Hematopoietic multipotent progenitor cell treated with erythropoietin and hydrocortisone succinate and interleukin-3 and kit ligand, for 8 days (in vitro differentiated cells): ENCODE data around the gene SH3BP4.

ENCODE experiments used
- DNase-seq: peaks from one replicate; pipeline ENCODE4 v3.0.0-alpha.2; 2015

Gene SH3BP4, protein sequence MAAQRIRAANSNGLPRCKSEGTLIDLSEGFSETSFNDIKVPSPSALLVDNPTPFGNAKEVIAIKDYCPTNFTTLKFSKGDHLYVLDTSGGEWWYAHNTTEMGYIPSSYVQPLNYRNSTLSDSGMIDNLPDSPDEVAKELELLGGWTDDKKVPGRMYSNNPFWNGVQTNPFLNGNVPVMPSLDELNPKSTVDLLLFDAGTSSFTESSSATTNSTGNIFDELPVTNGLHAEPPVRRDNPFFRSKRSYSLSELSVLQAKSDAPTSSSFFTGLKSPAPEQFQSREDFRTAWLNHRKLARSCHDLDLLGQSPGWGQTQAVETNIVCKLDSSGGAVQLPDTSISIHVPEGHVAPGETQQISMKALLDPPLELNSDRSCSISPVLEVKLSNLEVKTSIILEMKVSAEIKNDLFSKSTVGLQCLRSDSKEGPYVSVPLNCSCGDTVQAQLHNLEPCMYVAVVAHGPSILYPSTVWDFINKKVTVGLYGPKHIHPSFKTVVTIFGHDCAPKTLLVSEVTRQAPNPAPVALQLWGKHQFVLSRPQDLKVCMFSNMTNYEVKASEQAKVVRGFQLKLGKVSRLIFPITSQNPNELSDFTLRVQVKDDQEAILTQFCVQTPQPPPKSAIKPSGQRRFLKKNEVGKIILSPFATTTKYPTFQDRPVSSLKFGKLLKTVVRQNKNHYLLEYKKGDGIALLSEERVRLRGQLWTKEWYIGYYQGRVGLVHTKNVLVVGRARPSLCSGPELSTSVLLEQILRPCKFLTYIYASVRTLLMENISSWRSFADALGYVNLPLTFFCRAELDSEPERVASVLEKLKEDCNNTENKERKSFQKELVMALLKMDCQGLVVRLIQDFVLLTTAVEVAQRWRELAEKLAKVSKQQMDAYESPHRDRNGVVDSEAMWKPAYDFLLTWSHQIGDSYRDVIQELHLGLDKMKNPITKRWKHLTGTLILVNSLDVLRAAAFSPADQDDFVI

DNA sequence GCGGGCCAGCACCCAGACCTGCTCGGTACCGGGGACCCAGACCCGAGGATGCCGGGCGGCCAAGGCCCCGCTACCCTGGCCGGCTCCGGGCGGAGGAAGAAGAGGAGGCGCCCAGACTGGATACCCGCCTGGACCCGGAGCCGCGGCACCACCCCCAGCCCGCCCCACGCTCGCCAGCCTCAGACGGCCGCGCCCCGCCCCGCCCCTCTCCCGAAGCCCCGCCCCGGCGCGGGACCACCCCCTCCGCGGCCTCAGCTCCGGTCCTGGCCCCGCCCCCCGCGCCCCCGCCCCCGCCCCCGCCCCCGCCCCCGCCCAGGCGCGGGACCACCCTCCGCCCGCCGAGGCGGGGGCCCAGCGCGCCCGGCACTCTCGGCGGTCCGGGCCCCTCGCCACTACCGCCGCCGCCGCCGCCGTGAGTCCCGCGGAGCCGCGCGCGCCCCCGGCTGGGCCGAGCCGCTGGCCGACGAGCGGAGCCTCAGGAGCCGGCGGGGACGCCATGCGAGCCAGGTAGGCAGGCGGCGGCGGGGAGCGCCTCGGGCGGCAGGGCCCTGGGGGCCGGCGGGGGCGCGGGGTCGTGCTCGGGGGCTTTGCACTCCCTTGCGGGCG lies at the start of gene SH3BP4:
Gene SH3BP4, plus strand, starts transcription at position 354 of the 606 bp plus-strand sequence. CDS start 82,986 bp downstream, outside the sequence.
- DNase-seq: no peak

DNA sequence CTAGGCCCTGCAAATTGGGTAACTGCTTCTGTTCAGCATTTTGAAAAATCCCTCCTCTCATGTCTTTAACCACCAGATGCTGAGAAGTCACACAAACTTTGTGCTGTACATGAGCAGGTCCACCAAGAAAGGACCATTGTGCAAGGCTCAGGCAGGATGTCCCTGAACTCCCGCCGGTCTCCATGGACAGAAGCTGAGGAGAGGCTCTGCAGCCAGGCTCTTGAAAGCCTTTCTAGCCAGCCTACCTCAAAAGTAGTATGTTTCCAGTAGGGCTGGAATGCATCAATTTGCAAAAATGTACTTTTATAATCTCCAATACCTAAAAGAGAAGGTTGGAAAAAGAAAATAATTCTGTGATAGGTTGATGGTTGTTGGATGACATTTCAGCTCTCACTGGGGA lies 47.0 kb upstream of the SH3BP4 start:
- no peak for DNase-seq

DNA sequence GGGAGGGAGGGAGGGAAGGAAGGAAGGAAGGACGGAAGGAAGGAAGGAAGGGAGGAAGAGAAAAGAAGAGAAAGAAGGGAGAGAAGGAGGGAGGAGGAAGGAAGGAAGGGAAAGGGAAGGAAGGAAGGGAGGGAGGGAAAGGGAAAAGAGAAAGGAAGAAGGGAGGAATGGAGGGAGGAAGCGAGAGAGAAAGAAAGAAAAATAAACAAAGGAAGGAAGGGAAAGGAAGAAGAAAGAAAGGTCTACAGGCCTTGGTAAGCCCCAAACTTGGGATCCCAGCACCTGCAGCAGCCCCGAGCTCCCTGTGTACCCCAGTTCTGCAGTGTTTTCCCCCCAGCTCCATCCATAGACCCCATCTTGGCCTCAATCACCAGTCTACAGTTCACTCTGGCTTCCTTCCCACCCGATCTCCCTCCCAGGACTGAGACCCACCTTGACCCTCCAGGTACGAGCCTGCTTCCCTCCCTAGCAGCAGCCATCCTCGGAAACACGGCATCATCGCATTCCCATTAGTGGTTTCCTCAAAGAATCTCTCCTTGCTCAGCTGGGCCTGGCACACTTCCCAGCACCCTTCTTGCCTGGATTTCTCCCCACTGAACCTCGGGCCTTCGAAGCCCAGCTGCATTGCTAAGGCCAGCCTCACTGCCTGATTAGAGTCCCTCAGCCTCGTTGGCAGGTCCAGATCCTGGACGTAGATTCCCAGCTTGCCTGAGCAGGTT lies 46.1 kb upstream of the SH3BP4 start:
- no peak for DNase-seq

DNA sequence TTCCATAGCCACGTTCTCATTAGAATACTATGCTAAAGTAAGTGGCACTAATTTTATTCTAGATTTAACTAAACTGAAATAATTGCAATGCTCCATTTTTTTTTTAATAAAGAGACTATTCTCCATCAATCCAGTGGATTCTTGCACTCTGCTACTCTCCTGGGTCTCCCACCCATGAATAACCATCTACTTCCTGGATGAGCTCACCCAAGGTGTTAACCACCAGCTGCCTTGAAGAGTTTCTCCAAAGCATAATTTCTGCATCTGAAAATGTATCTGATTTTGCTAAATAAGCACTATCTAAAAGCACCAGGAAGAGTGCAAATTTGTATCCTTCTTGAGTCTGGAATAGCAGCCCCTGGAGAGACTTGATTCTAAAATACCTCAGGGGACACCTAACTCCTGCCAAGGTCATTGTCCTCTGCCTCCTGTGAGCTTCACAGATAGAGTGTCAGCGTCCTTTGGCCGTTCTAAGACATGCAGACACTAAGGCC lies 41.6 kb upstream of the SH3BP4 start:
- DNase-seq: no peak

DNA sequence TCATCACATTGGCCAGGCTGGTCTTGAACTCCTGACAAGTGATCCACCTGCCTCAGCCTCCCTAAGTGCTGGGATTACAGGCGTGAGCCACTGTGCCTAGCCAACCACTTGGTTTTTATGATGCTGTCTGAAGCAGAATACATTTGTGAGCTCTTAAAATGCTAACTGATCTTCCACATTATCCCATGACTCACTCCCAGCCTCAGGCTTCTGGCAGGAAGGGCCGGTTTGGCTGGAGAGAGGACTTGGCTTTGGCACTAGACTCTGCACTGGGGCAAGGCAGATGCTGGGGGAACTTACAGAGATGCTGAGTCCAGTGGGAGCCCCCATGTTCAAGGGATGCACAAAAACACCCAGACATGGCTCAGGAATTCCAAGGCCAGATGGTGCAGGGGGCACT lies 40.5 kb upstream of the SH3BP4 start:
- DNase-seq: no peak

DNA sequence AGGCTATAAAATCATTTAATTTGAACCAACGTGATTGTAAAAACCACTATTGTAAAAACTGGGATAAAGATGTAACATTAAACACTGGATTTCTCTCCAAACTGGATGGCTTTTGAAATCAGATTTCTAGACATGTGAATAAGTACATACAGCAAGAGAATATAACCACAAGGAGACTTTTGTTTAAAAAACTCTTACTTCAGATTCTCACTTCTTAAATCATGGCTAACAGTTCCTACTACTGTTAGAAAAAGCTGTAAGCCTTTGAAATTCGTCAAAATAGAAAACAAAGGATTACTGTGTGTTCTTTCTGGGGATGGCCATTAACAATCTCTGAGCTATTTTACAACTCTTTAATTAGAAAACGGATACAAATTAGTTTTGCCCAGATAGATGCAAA lies 39.4 kb upstream of the SH3BP4 start:
- DNase-seq: no peak

DNA sequence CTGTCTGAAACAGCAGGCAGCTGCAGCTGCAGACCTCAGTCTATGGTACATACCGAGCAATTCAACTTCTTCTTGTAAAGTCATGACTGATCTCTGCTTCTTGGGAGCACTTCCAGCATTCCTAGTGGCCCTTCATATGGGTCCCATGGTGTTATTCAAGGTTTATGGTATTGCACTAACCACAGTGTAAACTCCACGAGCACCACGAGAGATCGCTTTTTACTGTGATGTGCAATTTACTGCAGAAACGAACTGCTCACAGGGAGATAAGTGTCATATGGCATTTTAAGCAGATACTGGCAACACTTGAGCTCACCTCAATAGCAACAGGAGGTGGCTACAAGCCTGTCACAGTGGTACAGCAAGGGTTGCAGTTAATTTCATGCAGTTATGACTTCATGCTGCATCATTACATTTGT lies 38.6 kb upstream of the SH3BP4 start:
- no peak for DNase-seq

DNA sequence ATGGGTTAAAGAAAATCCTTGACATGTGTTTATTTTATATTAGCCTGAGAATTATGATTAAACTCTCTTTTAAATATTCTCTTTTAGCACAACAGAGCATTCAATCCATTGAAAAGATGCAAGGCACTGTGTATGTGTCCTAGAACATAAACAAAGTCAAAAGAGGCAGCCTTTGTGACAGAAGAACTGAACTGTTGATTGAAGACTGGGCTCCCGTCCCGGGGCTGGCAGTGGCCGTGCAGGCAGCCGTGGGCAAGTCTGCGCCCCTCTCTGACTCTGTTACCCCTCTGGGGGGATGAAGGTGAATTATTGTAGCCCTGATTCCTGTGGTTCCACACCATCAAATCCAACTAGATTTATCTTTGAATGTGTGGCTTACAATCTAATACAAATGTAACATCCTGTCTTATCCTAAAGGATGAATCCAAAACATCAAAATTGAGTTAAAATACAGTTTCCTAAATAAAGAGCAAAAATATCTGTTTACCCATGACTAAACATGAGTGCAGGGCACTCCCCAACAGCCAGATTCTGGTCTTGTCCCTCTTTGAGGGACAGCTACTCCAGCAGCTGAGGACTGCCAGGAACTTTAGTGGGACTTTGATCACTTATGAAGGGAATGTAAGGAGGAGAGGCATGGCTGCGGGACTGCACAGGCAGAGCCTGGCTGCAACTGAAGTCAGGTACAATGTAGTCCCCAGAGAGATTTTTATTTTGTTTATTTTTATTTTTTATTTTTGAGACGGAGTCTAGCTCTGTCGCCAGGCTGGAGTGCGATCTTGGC lies 37.3 kb upstream of the SH3BP4 start:
- no peak for DNase-seq

DNA sequence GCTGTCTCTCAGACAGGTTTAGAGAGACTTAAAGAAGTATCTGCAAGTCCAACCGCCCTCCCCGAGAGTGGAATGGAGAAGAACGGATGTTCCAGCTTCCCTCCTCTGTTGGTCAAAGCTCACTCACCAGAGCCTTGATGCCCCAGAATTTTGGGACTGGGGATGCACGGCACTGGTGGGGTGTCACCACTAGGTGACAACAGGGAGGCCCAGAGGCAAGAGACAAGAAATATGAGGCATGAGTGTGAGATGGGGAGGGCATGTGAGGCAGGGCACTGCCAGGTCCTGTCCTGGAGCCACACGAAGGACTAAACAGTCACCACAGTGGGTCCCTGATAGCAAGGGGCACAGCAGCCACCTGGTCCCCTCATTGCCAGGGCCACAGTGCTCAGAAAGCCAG lies 35.1 kb upstream of the SH3BP4 start:
- DNase-seq: no peak

DNA sequence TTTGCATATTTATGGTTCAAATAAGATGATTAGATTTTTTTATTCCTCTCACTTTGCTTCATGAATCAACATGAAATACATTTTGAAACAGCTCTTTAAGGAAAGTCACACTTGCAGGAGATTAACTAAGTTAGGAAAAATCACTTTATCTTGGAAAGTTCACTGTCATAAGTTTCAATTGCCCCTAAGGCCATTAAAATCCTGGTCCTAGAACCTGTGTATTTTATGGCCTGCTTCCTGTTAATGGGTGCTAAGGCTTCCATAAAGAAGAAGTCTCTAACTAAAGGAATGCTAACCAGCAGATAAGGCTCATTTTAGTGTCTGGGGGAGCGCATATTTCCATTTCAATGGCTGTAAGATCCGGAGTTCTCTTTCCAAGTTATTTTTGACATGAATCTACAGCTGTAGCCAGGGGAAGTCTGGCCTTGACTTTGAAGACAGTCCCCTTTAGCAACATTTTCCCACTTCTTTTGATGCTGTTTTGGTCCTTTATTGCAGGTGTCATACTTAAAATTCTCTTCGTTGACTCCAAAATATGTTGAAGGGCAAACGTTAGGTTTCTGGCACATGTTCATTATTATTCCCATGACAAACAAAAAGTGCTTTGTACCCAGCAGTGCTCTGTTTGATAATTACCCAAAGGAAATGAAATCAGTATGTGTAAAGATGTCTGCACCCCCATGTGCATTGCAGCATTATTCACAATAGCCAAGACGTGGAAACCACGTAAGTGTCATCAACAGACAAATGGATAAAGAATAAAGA lies 34.4 kb upstream of the SH3BP4 start:
- no peak for DNase-seq

DNA sequence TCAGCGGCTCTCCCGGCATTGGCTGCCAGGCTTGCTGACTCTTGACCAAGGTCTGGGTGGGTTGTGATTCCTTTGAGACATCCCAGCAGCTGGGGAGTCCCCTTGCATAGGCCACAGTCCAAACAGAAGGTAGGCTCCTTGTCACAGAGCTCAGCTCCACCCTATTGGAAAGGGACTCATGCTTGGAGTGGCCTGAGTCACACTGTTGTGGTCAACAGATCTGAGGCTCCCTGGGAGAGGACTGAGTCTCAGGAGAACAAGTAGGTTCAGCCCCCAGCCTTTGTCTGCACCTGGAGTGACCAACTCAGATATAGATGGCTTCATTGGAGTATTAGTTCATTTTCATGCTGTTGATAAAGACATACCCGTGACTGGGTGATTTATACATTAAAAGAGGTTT lies 32.1 kb upstream of the SH3BP4 start:
- DNase-seq: no peak

DNA sequence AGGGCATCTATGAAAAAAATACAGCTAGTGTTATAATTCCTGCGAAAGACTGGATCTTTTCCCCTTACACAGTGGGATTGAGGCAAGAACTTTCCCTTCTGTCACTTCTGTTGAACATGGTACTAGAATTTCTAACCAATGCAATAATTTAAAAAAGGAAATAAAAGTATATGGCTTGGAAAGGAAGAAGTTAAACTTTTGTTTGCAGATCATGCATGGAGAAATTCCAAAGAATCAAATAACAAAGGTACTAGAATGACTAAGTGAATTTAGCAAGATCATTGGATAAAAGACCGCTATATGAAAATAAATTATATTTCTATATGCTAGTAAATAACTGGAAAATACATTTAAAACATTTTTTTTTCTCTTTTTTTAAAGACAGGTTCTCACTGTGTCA lies 31.0 kb upstream of the SH3BP4 start:
- no peak for DNase-seq

DNA sequence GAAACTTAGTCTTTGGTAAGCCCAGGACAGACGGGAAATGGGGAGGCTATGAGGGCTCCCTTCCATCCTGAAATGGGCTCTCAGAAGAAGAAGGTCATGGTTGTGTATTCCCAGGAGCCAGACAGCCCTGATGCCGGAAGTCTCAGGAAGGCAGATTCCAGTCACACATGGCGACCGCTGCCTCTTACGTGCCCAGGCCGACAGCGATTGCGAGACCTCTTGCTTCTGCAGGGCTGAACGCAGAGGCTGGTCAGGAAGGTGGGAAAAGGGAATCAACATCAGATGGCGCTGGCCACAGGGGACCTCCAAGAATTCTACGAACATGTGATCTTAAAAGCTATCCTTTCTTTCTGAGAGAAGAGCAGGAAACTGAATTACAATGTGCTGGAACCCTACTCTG lies 22.8 kb upstream of the SH3BP4 start:
- DNase-seq: no peak

DNA sequence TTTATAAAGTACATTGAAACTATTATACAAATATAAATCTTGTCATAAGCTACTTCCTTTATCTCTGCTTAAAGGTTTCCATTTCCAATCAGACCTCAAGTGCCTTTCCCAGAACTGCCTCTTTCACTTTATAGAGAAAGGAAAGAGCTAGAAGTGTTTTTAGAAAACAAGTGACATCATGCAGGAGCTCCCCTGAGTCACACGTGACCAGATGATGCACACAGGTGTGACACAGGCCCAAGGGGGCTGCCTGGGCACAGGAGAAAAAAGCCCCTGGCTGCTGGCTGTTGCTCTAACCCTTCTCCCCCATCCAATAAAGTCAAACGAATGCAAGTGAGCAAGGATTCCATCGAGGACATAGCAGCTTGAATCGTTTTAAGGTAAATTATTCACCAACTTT lies 21.4 kb upstream of the SH3BP4 start:
- no peak for DNase-seq

DNA sequence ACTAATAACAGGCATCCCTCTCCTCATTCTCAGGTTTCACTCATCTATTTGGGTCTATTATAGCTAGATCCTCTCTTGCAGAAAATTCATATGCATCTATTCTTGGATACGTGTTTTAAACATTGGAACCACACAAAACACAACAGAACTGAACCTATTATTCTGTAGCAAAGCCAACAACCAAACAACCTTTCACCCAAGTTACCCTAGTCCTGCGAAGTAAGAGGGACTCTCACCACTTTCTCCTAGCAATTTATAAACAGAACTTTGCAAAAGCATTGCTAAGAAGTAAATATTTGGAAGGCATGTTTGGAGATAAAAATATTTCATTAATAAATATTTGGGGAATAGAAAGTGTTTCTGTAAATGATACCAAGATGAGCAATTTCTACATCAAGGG lies 20.4 kb upstream of the SH3BP4 start:
- DNase-seq: no peak

DNA sequence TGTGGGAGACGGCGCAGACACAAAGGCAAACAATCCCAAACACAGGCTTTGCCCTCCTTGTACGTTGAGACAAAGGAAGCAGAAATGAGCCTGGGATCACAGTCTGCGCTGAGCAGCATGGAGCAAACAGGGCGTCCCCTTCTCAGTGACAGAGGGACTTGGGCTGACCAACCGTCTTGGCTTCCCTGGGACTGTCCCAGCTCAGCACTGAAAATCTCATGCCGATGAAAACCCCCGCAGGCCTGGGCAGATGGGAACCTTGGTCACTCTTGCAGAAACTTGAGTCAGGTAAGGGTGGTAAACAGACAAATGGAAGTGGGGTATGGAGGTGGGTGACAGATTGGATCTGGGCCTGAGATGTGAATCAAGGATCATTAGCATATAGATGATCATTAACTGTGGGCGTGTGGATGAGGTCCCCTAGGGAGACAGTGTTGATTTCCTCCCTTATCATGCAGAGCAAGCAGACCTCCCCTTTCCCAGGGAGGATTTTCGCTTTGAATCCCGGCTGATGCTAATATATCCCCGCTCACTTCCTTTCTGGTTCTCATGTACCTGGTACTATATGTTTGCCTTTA lies 19.1 kb upstream of the SH3BP4 start:
- no peak for DNase-seq

DNA sequence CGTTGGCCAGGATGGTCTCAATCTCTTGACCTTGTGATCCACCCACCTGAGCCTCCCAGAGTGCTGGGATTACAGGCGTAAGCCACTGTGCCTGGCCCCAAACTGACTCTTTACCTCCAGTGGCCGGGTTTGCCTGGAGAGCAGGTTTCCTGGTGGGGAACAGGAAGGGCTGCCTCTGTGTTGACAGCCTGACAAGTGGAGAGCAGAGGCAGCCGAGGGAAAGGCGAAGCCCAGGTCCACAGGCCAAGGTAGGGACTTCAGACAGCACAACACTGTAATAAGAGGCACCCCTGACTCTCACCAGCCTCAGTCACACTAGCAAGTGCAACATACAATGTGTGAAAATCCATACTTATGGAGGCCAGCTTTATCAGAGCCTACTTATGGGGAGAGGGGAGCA lies 16.5 kb upstream of the SH3BP4 start:
- DNase-seq: no peak

DNA sequence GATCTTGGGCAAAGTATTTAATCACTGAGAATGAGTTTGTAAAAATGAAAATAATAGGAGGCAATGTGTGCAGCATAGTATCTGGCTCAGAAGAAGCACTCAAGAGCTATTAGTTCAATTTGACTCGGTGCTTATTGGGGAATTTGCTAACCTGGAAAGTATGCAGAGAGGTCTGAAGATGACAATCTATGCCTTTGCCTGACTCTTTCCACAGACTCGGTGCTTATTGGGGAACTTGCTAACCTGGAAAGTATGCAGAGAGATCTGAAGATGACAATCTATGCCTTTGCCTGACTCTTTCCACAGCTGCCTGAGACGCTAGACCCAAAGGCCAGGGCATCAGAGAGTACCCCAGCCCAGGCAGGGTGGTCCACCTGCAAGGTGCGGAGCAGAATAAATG lies 12.2 kb upstream of the SH3BP4 start:
- DNase-seq: no peak

DNA sequence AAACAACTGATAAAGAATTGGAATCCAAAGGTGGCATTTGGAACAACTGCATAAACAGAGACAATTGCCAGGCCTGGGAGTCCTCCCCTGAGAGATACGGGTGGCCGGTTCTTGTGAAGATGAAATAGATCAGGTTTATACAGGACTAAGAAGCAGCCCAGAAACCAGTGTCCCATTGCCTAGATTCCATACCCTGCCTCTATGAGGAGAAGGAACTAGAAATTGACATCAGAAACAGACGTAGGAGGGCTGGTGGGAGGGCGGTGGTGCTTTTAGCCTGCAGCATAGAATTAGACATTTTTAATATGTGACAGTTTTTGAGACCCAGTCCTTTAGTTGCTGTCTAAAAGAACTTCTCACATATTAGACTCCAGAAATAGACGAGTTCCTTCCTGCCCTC lies 11.8 kb upstream of the SH3BP4 start:
- no peak for DNase-seq

DNA sequence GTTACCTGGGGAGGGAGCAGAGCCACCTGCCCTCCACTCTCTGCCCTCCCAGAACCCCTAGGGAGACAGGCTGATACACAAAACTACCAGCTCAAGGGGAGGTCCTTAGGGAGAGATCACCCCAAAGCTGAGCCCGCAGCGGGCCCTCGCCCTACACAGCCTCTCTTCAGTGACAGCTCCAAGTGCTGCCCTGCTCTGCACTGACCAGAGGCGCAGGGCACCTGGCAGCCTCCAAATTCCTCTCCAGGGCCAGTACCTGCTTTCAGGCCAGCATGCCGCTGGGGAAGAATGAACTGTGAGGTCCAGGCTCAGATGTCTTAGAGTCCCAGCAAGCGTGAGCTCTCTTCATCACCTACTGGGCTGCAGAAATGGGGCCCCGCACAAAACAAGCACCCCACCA lies 11.3 kb upstream of the SH3BP4 start:
- no peak for DNase-seq
